Occipital lobe (tissue), 2 donors: Measurements from ENCODE around the gene POU2F3. TPM values are rescaled to one million over a fixed set of nuclear protein-coding genes. Genes with fewer than 3 reads are reported as not detected.

ENCODE experiments used
- DNase-seq: peaks from one replicate; lab custom pipeline; 2025; lab: John Stamatoyannopoulos, UW
- total RNA-seq: library from RNA; depleted of rRNA; stranded (reverse); fragments of >200 nt; gene quantifications from one replicate; pipeline ENCODE4 v1.2.3, GENCODE V29; 2014

Gene POU2F3
- total RNA-seq, 1 donor from 2014 or later: not detected

GRCh38 chr11:120281143-120281795 lies 41.3 kb downstream of the POU2F3 start:
- DNase-seq: no peak

- DNase-seq: no peak
Observed at GRCh38 chr11:120283124-120283523, 43.2 kb downstream of the POU2F3 start.

GRCh38 chr11:120284272-120284671 lies 44.3 kb downstream of the POU2F3 start:
- no peak for DNase-seq

GRCh38 chr11:120285256-120285655 lies 45.3 kb downstream of the POU2F3 start:
- no peak for DNase-seq

GRCh38 chr11:120288021-120288420 lies 48.1 kb downstream of the POU2F3 start:
- no peak for DNase-seq

GRCh38 chr11:120289426-120289825 lies 49.5 kb downstream of the POU2F3 start:
- DNase-seq: no peak

GRCh38 chr11:120290956-120291355 lies 51.0 kb downstream of the POU2F3 start:
- DNase-seq: no peak

GRCh38 chr11:120293038-120293800 lies 53.3 kb downstream of the POU2F3 start:
- DNase-seq: no peak

- DNase-seq: no peak
Observed at GRCh38 chr11:120294096-120294495, 54.2 kb downstream of the POU2F3 start.

GRCh38 chr11:120295099-120295498 lies 55.2 kb downstream of the POU2F3 start:
- no peak for DNase-seq

GRCh38 chr11:120296554-120296953 lies 56.6 kb downstream of the POU2F3 start:
- no peak for DNase-seq

GRCh38 chr11:120298461-120298860 lies 58.5 kb downstream of the POU2F3 start:
- no peak for DNase-seq

- DNase-seq: no peak
Observed at GRCh38 chr11:120302001-120302805, 62.3 kb downstream of the POU2F3 start.

GRCh38 chr11:120303004-120303637 lies 63.2 kb downstream of the POU2F3 start:
- peak; percentile 13 for DNase-seq

GRCh38 chr11:120304526-120304925 lies 64.6 kb downstream of the POU2F3 start:
- DNase-seq: no peak

- DNase-seq: no peak
Observed at GRCh38 chr11:120305286-120305685, 65.3 kb downstream of the POU2F3 start.

GRCh38 chr11:120306519-120307242 lies 66.7 kb downstream of the POU2F3 start:
- DNase-seq: no peak

GRCh38 chr11:120307476-120307875 lies 67.5 kb downstream of the POU2F3 start:
- no peak for DNase-seq

- DNase-seq: no peak
Observed at GRCh38 chr11:120308081-120308480, 68.1 kb downstream of the POU2F3 start.

- DNase-seq: no peak
Observed at GRCh38 chr11:120310870-120311269, 70.9 kb downstream of the POU2F3 start.

GRCh38 chr11:120314861-120315260 lies 74.9 kb downstream of the POU2F3 start:
- no peak for DNase-seq
